Measurements from ENCODE around the gene C3.
"Not testable (repeated sequence)": the region's sequence is repeated elsewhere in the genome, so short reads cannot be mapped to it uniquely, and the experiment has no call there.

The C3 gene

DNA sequence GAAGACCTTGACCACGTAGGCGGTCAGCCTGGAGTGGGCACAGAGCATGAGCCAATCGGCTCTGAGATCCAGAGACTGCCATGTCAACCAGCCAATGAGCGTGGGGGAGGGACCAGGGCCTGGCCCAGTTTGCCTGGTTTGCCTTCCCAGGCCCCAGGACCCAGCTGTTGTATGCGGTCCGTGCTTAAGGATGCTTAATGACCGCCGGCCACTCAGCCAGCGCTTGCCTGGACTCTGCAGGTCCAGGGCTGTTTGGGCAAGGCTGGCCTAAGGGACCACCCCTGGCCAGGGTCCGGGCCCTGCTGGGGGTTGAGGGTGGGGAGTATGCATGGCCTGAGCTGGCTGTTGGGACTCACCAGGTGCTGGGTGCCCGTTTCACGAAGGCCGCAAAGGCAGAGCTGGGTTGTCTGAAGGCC lies 27.4 kb downstream of the C3 start:
- no peak for DNase-seq (ENCODE audit: low read depth in 1 of 2, low spot score in 1 of 2)

DNA sequence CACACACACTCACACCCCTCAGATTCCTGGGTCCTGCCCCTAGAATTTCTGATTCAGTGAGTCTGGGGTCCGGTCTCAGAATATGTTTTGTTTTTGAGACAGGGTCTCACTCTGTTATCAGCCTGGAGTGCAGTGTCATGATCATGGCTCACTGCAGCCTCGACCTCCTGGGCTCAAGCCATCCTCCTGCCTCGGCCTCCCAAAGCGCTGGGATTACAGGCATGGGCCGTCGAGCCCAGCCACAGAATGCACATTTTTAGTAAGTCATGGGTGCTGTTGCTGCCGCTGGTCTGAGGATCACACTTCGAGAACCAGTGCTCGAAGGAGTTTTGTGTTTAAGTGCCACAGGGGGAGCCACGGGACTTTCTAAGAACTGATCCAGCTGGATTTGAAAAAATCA lies 28.4 kb downstream of the C3 start:
- DNase-seq (ENCODE audit: low read depth in 1 of 2, low spot score in 1 of 2): no peak

DNA sequence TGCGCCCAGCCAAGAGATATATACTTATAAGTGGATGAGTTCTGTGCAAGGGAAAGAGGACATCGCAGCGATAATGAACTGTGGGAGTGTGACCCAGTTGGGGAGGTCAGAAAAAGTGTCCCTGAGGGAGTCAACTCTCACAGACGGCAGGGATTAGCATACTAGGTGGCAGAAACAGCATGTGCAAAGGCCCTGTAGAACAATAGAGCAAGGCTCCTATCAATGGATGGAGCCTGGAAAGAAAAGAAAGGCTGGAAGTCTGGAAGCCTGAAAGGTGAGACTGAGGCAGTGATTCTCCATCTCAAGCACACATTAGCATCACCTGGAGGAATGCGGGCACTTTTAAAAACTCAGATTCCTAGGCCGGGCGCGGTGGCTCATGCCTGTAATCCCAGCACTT lies 29.1 kb downstream of the C3 start:
- DNase-seq (ENCODE audit: low read depth in 1 of 2, low spot score in 1 of 2): no peak

DNA sequence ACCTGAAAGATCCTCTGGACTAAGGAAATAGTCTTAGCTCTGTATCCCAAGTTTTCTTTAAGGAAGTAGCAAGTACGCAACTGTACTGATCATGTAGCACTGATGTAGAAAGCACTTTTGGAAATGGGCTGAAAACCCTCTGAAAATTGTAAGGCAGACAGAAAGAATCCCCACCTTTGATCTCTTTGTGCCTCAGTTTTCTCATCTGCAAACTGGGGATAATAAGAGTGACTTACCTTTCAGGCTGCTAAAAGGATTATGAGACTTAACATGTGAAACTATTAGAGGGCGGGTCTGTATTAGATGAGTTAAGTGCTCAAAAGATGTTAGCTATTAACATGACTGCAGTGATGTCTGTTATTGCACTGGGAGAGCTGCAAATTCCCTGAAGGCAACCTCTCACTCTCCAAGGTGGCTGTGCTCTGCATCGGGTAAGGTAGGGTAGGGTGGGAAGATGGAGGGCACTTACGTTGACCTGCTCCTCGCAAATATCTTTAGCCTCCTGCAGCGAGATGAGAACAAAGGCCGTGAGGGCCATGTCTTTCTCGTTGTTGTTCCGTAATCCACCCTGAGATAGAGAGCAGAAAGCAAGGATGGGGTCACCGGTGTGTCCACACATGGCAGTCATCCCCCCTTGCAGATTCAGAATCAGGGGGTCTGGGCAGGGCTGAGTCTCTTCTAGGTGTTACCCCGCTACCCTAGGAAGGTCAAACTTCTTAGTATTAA lies 30.1 kb downstream of the C3 start:
- no peak for DNase-seq (ENCODE audit: low read depth in 1 of 2, low spot score in 1 of 2)

DNA sequence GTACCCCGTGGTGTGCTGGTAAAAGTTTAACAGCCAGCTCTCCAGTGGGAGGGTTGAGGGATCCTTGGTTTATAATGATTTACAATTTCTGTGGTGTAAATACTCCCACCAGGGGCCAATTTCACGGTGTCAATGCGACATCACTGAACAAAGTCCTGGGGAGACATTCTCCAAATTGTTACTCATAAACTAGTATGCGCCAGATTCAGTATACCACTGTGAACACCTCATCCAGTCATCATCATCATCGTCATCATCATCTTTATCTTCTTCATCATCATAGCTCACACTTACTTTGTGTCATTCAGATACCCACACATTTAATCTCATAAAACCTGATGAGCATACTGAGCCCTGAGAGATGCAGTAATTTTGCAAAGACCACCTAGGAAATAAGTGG lies 33.3 kb downstream of the C3 start:
- DNase-seq (ENCODE audit: low read depth in 1 of 2, low spot score in 1 of 2): no peak

DNA sequence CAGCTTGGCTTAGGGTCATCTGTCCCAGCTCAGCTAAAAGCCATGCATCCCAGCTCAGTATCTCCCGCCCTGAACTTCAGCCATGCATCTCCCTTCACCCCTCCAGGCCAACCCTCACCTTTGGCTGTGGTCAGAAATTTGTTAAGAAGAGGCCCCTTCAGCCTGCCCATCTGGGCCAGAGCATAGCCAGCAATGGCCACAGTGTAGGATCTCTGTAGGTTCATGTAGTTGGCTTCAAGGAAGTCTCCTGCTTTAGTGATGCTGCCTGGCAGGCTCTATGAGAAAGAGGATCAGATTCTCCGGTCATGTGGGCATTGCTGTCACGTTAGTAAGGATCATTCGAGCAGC lies 33.8 kb downstream of the C3 start:
- DNase-seq (ENCODE audit: low read depth in 1 of 2, low spot score in 1 of 2): no peak

DNA sequence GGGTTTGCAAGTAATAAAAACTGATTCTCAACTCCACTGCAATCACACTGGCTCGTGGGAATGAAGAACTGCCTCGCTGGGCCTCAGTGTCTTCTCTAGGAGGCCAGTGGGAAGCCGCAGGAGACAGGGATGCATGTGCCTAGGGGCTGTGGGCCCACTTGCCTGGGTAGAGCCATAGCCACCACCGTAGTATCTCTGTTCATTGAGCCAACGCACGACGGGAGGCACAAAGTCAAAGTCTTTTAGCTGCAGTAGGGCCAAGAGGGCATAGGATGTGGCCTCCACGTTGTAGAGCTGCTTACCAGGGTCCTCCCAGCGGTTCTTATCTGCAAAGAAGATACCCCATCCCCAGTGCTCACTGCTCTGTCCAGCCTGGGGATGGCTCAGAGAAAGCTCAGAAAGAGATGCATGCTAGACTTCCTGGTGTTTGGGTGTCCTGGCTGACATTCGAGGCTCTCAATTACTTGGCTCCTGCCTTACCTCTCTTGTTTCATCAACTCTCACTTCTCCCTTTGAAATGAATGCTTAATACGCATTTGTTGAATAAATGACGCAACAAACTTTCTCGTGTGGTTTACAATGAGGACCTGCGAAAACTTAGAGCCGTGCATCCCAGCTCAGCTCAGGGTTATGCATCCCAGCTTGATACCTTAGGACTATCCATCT lies 34.4 kb downstream of the C3 start:
- DNase-seq (ENCODE audit: low read depth in 1 of 2, low spot score in 1 of 2): no peak

DNA sequence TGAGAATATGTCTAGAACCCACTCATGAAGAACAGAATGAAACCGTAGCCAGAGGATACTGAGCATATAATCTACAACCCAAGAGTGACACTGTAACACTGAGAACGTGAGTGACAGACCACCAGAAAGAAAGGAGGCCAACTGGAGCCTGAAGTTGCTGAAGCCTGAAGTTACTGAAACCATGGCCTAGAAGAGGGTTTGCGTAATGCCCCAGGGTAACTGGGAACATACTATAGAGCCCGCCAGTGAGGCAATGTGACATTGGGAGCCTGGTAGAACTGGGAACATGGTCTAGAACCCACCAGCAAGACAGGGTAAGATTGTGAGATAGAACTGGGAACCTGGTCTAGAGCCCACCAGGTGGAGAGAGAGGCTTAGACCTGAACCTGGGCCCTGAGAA lies 35.0 kb downstream of the C3 start:
- DNase-seq (ENCODE audit: low read depth in 1 of 2, low spot score in 1 of 2): no peak

DNA sequence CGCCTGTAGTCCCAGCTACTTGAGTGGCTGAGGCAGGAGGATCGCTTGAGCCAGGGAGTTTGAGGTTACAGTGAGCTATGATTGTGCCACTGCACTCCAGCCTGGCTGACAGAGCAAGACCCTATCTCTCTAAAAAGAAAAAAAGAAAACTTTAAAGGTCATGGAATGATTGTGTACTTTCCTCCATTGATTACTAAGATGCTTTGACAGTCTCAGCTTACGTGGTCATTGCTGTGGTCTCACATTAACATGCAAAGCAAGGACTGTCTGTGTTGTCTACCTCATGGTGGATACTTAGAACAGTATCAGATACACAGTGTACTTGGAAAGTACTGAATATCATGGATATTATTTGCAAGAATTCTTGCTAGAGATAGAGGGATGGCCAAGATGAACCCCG lies 36.5 kb downstream of the C3 start:
- DNase-seq (ENCODE audit: low read depth in 1 of 2, low spot score in 1 of 2): no peak

DNA sequence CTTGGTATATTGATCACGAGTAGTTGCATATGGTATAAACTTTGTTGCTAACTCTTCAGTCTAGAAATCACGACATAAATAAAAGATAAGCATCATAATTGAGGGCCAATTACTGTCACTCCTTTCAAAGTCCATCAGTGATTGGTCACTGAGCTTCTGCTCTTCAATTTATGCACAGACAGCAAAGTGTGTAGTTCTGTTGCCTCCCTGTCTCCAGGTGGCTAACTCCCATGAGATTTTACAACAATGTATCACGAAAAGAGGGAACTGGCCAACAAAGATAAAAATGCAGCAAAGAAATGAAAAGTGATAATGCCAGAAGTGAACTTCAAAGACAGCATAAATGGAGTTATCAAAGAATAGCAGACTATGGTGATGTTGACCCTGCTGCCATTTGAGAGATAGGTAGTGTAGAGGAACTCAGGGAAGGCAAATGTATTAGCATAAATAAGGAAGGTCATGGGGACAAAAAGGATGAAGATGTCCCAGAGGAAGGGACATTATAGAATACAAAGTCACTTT lies 37.8 kb downstream of the C3 start:
- no peak for DNase-seq (ENCODE audit: low read depth in 1 of 2, low spot score in 1 of 2)

DNA sequence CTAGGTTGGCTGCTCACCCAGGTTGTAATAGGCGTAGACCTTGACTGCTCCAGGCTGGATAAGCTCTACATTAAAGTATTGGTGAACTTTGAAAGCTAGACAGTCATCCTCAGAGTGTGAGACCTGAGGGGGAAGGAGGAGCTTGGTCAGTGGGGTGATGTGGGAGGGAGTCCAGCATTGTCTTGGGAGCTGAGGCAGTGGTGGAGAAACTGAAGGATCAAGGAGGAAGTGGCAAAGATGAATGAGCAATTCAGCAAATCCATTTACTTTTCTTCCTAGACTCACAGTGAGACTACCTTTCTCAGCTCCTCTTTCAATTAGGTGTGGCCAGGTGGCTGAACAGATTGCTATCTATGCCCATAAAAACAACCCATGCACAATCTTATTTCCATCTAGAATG lies 40.3 kb downstream of the C3 start:
- DNase-seq (ENCODE audit: low read depth in 1 of 2, low spot score in 1 of 2): no peak

DNA sequence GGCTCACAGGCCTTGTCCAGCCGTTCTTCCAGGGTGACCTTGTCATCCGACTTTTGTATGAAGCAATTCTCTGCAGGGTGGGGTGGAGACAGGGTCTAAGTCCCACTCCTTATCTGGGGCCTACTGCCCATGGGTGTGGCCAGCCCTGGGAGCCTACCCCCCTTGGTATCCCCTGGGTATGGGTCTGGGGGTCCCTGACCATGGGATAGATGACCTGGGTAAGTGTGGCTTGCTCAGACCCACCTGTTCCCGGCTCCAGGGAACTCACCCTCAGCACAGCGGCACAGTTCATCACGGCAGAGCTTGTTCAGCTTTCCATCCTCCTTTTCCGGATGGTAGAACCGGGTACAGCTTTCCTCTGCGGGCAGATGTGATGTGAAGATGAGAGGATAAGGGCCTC lies 41.3 kb downstream of the C3 start:
- no peak for DNase-seq (ENCODE audit: low read depth in 1 of 2, low spot score in 1 of 2)

DNA sequence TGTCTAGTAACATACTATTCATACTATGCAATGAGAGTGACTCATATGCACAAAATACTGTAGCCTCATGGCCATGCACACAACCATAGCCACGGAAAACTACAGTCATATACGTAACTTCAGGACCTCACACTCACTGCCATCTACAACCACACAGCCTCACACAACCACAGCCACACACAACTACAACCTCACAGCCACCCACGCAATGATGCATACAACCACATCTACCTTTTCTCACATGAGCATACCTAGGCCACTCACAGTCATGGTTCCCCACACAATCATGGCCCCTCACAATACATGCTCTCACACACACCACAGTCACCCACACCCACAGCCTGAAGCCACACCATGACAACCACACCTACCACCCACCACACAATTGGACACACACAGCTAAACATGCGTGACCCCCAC lies 41.8 kb downstream of the C3 start:
- peak in 1 of 2 donors; percentile 34 for DNase-seq (ENCODE audit: low read depth in 1 of 2, low spot score in 1 of 2)

DNA sequence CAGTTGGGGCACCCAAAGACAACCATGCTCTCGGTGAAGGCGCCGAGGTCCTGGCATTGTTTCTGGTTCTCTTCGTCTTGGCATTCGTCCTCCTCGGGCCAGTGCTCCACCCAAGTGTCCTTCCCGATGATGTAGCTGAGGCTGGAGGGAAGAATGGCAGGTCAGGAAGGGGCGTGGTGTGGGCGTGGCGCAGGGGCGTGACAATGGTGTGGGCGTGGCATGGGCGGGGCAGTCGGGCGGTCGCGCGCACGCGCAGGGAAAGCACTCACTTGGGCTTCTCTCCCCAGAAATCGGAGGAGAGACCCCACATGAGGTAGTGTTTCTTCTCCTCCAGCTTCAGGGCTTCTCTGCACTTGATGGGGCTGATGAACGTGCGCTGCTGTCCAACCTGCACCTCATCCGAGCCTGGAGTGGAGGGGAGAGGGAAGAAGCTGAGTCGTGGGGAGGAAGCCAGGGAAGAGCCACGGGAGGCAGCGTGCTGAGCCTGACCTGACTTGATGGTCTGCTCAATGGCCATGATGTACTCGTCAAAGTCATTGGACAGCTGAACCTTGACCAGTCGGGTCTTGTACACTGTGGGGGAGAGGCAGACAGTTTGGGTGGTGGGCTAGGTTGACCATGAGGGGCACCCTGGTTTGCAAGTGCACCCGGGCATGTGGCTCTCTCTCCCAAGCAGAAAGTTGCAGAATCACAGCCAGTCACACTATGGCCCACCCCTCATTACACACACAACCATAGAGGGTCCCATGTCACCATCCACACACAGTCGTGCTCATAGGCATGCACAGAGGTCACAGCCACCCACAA lies 42.4 kb downstream of the C3 start:
- DNase-seq (ENCODE audit: low read depth in 1 of 2, low spot score in 1 of 2): peak in 1 of 2 donors; percentile 42

DNA sequence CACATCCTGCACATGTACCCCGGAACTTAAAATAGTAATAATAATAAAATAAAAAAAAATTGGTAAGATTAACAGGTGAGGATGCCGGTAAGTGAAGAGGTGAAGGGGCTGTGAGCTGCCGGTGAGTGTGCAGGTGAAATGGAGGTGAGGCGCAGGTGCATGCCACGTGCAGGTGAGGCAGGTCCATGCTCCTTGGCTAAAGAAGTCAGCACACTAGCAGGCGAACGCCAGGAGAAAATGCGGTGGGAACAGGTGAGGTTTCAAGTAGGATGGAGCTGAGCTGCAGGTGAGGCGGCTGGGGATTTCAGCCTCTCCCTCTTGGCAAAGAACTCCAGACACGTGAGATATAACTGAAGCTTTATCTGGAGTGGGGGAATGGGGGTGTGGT lies 43.0 kb downstream of the C3 start:
- DNase-seq (ENCODE audit: low read depth in 1 of 2, low spot score in 1 of 2): no peak

DNA sequence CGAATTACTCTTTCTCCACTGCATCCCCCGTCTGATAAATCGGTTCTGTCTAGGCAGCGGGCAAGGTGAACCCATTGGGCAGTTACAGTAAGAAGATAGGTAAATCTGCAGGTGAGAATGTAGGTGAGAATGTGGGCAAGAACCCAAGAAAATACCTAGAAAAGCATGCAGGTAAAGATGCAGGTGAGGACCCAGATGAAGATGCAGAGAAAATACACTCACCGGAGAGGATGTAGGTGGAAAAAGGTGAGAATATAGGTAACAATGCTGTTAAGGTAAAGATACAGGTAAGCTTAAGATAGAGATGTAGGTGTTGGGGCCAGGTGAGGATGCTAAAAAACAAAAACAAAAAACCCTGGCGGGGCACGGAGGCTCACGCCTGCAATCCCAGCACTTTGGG lies 44.2 kb downstream of the C3 start:
- DNase-seq (ENCODE audit: low read depth in 1 of 2, low spot score in 1 of 2): no peak

DNA sequence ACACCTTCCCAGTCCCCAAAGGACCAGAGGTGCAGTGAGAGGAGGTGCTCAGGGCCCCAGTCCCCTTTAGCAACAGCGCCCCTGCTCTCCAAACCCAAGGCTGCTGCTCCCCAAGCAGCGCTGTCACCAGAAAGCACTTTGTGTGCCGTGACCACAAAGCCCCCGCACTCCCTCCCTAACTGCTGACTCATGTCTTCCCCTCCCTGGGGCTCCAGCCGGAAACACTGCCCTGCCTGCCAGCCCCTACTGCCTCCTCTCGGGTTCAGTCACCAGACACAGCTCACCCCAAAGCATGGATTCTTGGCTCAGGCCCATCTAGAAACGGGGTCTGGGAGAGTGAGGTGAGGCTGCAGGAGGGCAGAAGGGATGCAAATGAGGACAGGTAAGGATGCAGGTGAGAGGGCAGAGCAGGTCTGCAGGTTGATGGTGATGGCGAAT lies 45.6 kb downstream of the C3 start:
- peak; percentile 72 to 84 for DNase-seq (ENCODE audit: low read depth in 1 of 2, low spot score in 1 of 2)

DNA sequence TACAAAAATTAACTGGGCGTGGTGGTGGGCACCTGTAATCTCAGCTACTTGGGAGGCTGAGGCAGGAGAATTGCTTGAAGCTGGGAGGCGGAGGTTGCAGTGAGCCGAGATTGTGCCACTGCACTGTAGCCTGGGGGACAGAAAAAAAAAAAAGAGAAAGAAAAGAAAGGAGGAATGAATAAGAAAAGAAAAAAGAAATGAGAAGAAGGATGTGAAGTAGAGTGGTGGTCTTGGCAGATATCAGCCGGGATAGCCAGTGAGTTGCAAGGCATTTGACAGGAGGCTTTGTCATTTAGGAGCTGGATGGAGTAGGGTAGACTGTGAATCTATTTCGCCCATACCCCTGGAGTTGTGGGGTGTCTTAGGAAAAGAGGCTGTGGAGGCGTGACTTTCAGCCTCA lies 46.0 kb downstream of the C3 start:
- DNase-seq (ENCODE audit: low read depth in 1 of 2, low spot score in 1 of 2): not testable (repeated sequence)

DNA sequence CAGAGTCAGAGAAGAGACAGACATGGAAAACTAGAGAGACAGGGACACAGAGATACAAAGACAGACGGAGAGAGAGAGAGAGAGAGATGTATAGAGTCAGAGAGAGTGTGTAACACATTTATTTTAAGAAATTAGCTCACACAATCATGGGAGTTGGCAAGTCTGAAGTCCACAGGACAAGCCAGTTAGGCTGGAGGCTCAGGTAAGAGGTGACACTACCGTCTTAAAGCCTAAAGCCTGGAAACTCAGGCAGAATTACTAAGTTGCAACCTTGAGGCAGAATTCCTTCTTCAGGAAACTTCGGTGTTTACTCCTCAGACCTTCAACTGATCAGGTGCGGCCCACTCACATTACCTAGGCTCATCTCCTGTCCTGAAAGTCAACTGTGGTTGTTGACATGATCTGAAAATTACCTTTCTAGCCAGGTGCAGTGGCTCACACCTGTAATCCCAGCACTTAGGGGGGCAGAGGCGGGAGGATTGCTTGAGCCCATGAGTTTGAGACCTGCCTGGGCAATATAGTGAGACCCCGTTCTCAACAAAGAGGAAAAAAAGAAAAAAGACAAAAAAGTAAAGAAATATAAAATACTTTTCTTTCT lies 47.7 kb downstream of the C3 start:
- no peak for DNase-seq (ENCODE audit: low read depth in 1 of 2, low spot score in 1 of 2)

DNA sequence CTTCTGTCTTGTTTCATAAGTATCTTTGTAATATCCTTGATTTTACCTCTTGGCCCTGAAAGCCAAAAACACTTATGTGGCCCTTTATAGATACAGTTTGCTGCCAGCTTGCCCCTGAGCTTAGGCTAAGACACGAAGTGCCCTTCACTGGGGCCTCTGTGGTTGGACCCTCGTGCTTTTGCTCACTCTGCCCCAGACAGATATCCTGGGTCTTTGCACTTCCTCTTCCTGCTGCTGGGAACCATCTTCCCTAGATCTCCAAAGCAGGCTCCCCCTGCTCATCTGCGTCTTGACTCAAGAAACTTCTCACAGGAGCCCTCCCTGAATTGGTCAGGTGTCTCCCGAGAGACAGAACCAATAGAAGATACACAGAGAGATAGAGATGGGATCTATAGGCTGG lies 48.5 kb downstream of the C3 start:
- DNase-seq (ENCODE audit: low read depth in 1 of 2, low spot score in 1 of 2): no peak

DNA sequence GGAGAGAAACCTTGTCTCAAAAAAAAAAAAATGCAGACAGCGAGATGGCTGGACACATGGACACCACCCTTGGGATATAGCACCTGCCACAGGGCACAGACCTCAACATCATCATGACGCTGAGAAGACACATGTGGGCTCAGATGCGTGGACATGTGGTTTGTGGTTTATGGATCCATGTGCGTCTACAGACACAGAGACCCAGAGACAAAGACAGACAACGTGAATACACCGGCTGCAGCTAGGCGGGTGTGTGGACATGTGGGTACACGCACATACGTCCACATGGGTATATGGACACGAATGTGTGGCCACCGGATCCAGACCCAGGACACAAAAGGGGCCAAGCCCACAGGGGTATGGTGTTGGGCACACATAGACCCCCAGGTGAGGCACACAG lies 51.8 kb downstream of the C3 start:
- DNase-seq (ENCODE audit: low read depth in 1 of 2, low spot score in 1 of 2): no peak
